Gastroesophageal sphincter (tissue), 3 donors: Measurements from ENCODE around the gene LDLRAD2.

Experiments used
- EP300 ChIP-seq: sonication (generic); formaldehyde crosslinking; IDR thresholded peaks from one replicate; pipeline ENCODE4 v1.6.1; 2017; ENCODE audit warnings: antibody characterized with exemption, mild to moderate bottlenecking
- POLR2A ChIP-seq, 2 donors: fragments of 450-650 bp; IDR thresholded peaks; one replicate each; pipeline ENCODE4 v1.6.1; 2017; ENCODE audit warnings: antibody characterized with exemption in 2 of 2, mild to moderate bottlenecking in 2 of 2, moderate library complexity in 1 of 2
- POLR2AphosphoS5 ChIP-seq: sonication (generic); formaldehyde crosslinking; IDR thresholded peaks from one replicate; pipeline ENCODE4 v1.6.1; 2017; ENCODE audit warnings: antibody characterized with exemption
- TF ChIP-seq, protein P1 (sequence below), 4 experiments: fragments of 200-600 bp in 2 of 4; fragments of 450-650 bp in 2 of 4; sonication (generic) in 1 of 4; IDR thresholded peaks; one replicate each; pipeline ENCODE4 v1.5.1; 2017 to 2019; ENCODE audit warnings: antibody characterized with exemption in 4 of 4, mild to moderate bottlenecking in 2 of 4, moderate library complexity in 2 of 4

DNA sequence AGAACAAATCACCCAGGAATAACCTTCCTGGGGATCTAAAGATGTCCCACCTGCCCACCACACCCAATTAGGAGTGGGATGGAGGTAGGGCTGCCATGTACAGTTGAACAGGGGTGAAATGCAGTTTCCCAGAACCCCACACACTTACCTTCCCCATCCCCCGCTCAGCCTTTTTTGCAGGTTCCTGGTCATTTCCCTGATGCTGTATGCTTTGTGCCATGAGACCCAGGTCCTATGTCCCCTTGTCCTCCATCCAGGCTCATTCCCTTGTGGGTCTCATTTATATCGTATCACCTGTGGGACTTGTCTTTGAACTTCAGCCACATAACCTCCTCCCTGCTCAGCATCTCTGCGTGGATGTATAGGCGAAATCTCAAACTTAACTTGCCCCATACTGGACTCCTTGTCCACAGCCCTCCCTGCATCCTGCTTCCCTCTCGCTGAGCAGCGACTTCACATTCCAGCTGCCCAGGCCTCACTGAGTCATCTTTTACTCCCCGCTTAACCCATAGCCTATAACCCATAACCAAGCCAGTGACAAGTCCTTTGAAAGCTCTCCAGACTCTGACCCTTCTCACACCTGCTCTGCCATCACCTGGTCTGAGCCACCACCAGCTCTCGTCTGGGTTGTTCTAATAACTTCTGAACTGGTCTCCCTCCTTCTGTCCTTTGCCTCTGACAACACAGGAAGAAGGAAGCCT, 4.7 kb downstream of the LDLRAD2 start:
- TF ChIP-seq, protein P1, sequence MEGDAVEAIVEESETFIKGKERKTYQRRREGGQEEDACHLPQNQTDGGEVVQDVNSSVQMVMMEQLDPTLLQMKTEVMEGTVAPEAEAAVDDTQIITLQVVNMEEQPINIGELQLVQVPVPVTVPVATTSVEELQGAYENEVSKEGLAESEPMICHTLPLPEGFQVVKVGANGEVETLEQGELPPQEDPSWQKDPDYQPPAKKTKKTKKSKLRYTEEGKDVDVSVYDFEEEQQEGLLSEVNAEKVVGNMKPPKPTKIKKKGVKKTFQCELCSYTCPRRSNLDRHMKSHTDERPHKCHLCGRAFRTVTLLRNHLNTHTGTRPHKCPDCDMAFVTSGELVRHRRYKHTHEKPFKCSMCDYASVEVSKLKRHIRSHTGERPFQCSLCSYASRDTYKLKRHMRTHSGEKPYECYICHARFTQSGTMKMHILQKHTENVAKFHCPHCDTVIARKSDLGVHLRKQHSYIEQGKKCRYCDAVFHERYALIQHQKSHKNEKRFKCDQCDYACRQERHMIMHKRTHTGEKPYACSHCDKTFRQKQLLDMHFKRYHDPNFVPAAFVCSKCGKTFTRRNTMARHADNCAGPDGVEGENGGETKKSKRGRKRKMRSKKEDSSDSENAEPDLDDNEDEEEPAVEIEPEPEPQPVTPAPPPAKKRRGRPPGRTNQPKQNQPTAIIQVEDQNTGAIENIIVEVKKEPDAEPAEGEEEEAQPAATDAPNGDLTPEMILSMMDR (IDR thresholded peaks at IDR 0.05): no peak
- TF ChIP-seq POLR2AphosphoS5: no peak
- no peak for TF ChIP-seq POLR2A (IDR thresholded peaks at IDR 0.05)
- no peak for TF ChIP-seq EP300
